Measurements from ENCODE around the gene MSRB1. TPM values are rescaled to one million over a fixed set of nuclear protein-coding genes. Genes with fewer than 3 reads are reported as not detected.
"Not testable (repeated sequence)": the region's sequence is repeated elsewhere in the genome, so short reads cannot be mapped to it uniquely, and the experiment has no call there.

The MSRB1 gene
- total RNA-seq, 4 donors from 2014 or later: 16.7 to 40.7 (median 35.2) TPM

DNA sequence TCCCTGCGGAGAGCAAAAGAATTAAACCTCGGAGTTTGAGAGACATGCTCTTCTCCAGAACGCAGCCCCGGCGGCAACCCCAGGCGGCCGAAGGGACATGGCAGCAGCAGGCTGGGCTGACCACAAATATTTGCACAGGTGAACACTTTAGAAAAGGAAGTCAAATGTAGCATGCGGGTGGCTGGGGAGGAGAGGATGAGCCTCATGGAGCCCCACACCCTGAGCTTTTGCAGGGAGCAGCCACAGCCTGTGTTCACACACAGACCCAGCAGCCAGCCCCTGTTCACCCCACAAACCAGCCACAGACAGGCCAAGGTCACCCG is 42.6 kb downstream of the MSRB1 start:
- Histone ChIP-seq H3K4me1 (no peaks in the 10 kb centered on the region), H3K9me3 (no peaks in the 10 kb centered on the region), H3K36me3 (no peaks in the 10 kb centered on the region), H3K27me3 (peaks cover 25 to 30% (median 28%) of the 10 kb centered on the region in 3 donors), H3K27ac (no peak overlapping the region), H3K4me3 (no peak overlapping the region)
- intact Hi-C loops (cut with DNase I; ENCODE audit: low total_unique reads): no loop called here
- TF ChIP-seq, protein P1, sequence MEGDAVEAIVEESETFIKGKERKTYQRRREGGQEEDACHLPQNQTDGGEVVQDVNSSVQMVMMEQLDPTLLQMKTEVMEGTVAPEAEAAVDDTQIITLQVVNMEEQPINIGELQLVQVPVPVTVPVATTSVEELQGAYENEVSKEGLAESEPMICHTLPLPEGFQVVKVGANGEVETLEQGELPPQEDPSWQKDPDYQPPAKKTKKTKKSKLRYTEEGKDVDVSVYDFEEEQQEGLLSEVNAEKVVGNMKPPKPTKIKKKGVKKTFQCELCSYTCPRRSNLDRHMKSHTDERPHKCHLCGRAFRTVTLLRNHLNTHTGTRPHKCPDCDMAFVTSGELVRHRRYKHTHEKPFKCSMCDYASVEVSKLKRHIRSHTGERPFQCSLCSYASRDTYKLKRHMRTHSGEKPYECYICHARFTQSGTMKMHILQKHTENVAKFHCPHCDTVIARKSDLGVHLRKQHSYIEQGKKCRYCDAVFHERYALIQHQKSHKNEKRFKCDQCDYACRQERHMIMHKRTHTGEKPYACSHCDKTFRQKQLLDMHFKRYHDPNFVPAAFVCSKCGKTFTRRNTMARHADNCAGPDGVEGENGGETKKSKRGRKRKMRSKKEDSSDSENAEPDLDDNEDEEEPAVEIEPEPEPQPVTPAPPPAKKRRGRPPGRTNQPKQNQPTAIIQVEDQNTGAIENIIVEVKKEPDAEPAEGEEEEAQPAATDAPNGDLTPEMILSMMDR (IDR thresholded peaks at IDR 0.05 in 4 of 5, conservative IDR thresholded peaks at IDR 0.05 in 1 of 5): no peak
- no peak for TF ChIP-seq POLR2A (IDR thresholded peaks at IDR 0.05)
- no peak for ATAC-seq
- no peak for DNase-seq
- in situ Hi-C loops (cut with MboI; ENCODE audit: low sequenced_read_pairs in 4 of 4): no loop called here

DNA sequence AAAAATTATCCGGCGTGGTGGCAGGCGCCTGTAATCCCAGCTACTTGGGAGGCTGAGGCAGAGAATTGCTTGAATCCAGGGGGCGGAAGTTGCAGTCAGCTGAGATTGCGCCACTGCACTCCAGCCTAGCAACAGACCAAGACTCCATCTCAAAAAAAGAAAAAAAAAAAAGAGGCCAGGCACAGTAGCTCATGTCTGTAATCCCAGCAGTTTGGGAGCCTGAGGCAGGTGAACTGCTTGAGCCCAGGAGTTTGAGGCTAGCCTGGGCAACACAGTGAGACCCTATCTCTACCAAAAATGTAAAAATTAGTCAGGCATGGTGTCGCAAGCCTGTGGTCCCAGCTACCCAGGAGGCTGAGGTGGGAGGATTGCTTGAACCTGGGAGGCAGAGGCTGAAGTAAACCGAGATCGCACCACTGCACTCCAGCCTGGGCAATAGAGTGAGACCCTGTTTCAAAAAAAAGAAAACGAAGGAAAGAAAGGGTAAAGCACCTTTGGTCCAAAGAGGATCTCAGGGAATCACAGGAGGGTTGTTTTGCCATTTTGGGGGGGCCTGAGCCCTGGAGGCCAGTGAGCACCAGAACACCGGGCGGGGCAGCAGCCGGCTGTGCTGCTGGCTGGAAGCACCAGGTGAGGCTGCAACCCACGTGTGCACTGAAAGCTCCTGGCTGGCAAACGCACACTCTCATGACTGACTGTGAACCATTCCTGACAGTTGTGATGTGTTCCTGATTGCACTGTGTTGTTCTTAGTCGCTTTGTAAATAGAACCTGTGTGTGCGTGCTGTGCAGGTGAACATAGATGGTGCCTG is 43.2 kb downstream of the MSRB1 start:
- H3K9me3 ChIP-seq: no peaks in the 10 kb centered on the region
- DNase-seq (no peak), ATAC-seq (no peak)
- H3K4me1 ChIP-seq: no peaks in the 10 kb centered on the region
- intact Hi-C loops (cut with DNase I; ENCODE audit: low total_unique reads): no loop called here
- no peaks in the 10 kb centered on the region for H3K36me3 ChIP-seq
- no peak overlapping the region for H3K27ac ChIP-seq
- TF ChIP-seq POLR2A (IDR thresholded peaks at IDR 0.05): no peak
- TF ChIP-seq, protein P1 (IDR thresholded peaks at IDR 0.05 in 4 of 5, conservative IDR thresholded peaks at IDR 0.05 in 1 of 5): no peak
- peaks cover 22 to 30% (median 28%) of the 10 kb centered on the region in 3 donors for H3K27me3 ChIP-seq
- H3K4me3 ChIP-seq: no peak overlapping the region
- in situ Hi-C loops (cut with MboI; ENCODE audit: low sequenced_read_pairs in 4 of 4): no loop called here

DNA sequence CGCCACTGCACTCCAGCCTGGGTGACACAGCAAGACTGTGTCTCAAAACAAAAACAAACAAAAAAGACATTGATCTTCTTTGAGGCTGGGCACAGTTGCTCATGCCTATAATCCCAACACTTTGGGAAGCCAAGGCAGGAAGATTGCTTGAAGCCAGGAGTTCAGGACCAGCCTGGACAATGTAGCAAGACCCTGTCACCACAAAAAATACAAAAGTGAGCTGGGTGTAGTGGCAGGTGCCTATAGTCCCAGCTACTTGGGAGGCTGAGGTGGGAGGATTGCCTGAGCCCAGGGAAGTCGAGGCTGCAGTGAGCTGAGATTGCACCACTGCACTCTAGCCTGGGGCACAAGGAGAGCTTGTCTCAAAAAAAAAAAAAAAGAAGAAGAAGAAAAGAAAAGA is 45.3 kb downstream of the MSRB1 start:
- H3K4me1 ChIP-seq; H3K27ac ChIP-seq; DNase-seq; H3K9me3 ChIP-seq; ATAC-seq; H3K36me3 ChIP-seq; in situ Hi-C loops (cut with MboI; ENCODE audit: low sequenced_read_pairs in 4 of 4); intact Hi-C loops (cut with DNase I; ENCODE audit: low total_unique reads); H3K4me3 ChIP-seq: not testable (repeated sequence)
- H3K27me3 ChIP-seq: peaks cover 15 to 21% (median 17%) of the 10 kb centered on the region in 3 donors

DNA sequence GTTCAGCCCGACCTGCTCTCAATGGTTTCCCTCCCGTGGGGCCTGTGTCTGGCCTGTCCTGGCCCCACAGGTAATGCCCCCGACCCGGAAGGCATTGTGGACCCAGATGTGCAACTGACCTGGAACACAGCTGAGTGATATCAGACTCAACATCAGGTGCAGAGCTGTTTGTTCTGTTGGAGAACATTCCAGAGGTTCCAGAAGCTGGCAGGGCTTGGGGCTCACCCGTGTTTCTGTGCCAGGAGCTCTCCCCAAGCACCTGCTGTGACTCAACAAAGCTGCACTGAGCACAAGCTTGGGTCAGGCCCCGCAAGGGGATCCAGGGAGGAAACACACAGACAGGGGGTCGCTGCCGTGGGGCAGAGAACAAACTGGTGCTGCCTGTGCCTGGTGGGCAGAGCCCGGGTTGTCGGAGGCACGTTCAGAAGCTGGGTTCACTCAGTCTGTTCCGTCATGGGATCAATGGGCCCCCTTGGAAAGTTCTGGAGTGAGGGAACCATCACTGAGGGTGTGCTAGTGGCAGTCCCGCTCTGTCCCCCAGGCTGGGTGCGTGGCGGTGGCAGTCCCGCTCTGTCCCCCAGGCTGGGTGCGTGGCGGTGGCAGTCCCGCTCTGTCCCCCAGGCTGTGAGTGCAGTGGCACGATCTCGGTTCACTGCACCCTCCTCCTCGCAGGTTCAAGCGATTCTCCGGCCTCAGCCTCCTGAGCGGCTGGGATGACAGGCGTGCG is 46.9 kb downstream of the MSRB1 start:
- no peaks in the 10 kb centered on the region for H3K9me3 ChIP-seq
- H3K27ac ChIP-seq: no peak overlapping the region
- no peak overlapping the region for H3K4me3 ChIP-seq
- in situ Hi-C loops (cut with MboI; ENCODE audit: low sequenced_read_pairs in 4 of 4): no loop called here
- no peak for ATAC-seq
- DNase-seq: no peak
- H3K4me1 ChIP-seq: no peaks in the 10 kb centered on the region
- intact Hi-C loops (cut with DNase I; ENCODE audit: low total_unique reads): no loop called here
- H3K36me3 ChIP-seq: no peaks in the 10 kb centered on the region
- H3K27me3 ChIP-seq: peaks cover 17 to 31% (median 24%) of the 10 kb centered on the region in 3 donors
- TF ChIP-seq, protein P1 (IDR thresholded peaks at IDR 0.05 in 4 of 5, conservative IDR thresholded peaks at IDR 0.05 in 1 of 5): no peak
- TF ChIP-seq POLR2A (IDR thresholded peaks at IDR 0.05): no peak

DNA sequence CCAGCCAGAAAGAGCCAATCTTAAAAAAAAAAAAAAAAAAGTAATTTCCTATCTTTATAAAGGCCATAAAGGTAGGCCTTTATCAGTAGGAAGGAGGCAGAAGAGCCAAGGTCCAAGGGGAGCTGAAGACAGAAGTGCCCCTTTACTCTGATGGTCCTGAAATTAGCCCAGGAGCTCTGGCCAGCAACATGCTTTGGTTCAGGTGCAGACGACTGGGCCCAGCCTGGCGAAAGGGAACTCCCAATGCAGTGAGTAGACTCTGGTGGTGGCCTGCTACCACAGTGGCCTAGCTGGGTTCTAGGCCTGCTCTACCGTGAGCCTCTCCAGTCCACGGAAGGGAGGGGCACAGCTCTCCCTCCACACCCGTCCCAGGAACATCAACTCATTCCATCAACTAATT is 47.9 kb downstream of the MSRB1 start:
- TF ChIP-seq, protein P1 (IDR thresholded peaks at IDR 0.05 in 4 of 5, conservative IDR thresholded peaks at IDR 0.05 in 1 of 5): no peak
- no peak for TF ChIP-seq POLR2A (IDR thresholded peaks at IDR 0.05)
- H3K4me1 ChIP-seq: no peaks in the 10 kb centered on the region
- intact Hi-C loops (cut with DNase I; ENCODE audit: low total_unique reads): no loop called here
- peaks cover 17 to 34% (median 26%) of the 10 kb centered on the region in 3 donors for H3K27me3 ChIP-seq
- H3K4me3 ChIP-seq: no peak overlapping the region
- no peaks in the 10 kb centered on the region for H3K9me3 ChIP-seq
- no peak overlapping the region for H3K27ac ChIP-seq
- in situ Hi-C loops (cut with MboI; ENCODE audit: low sequenced_read_pairs in 4 of 4): no loop called here
- H3K36me3 ChIP-seq: no peaks in the 10 kb centered on the region
- ATAC-seq (no peak), DNase-seq (no peak)
